Stomach (tissue), 9 donors: Measurements from ENCODE around the gene RCAN2. TPM values are rescaled to one million over a fixed set of nuclear protein-coding genes. Genes with fewer than 3 reads are reported as not detected.
A peak's percentile ranks its signal among the peaks of the same experiment; 100 is the strongest.

ENCODE experiments used
- DNase-seq, 2 donors: peaks; one replicate each; pipeline versions ENCODE4 v3.0.0 to v3.0.0-alpha.2; 2013 to 2019
- H3K27ac ChIP-seq, 5 donors: fragments of 200-600 bp in 4 of 5; sonication (generic) in 4 of 5; one replicate each; pipeline ENCODE4 v1.5.1; 2013 to 2019; ENCODE audit warnings: mild to moderate bottlenecking in 1 of 5, moderate library complexity in 1 of 5
- H3K27me3 ChIP-seq, 3 donors: fragments of 200-600 bp; sonication (generic); one replicate each; pipeline ENCODE4 v1.5.1; 2017 to 2019; ENCODE audit warnings: mixed run types in 1 of 3
- H3K36me3 ChIP-seq, 4 donors: fragments of 200-600 bp; sonication (generic); 1 replicate in 3 of 4; 2 replicates in 1 of 4; pipeline ENCODE4 v1.5.1; 2016 to 2019
- H3K4me1 ChIP-seq, 4 donors: fragments of 200-600 bp; sonication (generic); one replicate each; pipeline ENCODE4 v1.5.1; 2016 to 2019
- H3K4me3 ChIP-seq, 4 donors: fragments of 200-600 bp; sonication (generic) in 3 of 4; one replicate each; pipeline ENCODE4 v1.5.1; 2016 to 2019; ENCODE audit warnings: mild to moderate bottlenecking in 1 of 4
- H3K9me3 ChIP-seq, 4 donors: fragments of 200-600 bp; sonication (generic); one replicate each; pipeline ENCODE4 v1.5.1; 2016 to 2019
- EP300 ChIP-seq: sonication (generic); formaldehyde crosslinking; IDR thresholded peaks from one replicate; pipeline ENCODE4 v1.6.1; 2017; ENCODE audit warnings: antibody characterized with exemption
- POLR2A ChIP-seq, 4 donors: fragments of 450-650 bp; IDR thresholded peaks; one replicate each; pipeline ENCODE4 v1.6.1; 2016; ENCODE audit warnings: antibody characterized with exemption in 4 of 4, control low read depth in 2 of 4, mild to moderate bottlenecking in 1 of 4, moderate library complexity in 1 of 4
- POLR2AphosphoS5 ChIP-seq, 3 donors: sonication (generic); formaldehyde crosslinking; IDR thresholded peaks; one replicate each; pipeline ENCODE4 v1.6.1; 2016; ENCODE audit warnings: antibody characterized with exemption in 3 of 3
- WGBS, 5 donors: extraction: QIAGEN DNeasy Blood & Tissue Kit in 3 of 5; methylation state at CpG; one replicate each; pipeline versions ENCODE4 v1.1.5 to v1.1.7; 2013 to 2018; 5-methylcytosine and 5-hydroxymethylcytosine counted together
- intact Hi-C: fragments of 100-400 bp; cut with DNase I; formaldehyde crosslinking; loops from one replicate; pipeline ENCODE4 v1.15.1; 2023; ENCODE audit warnings: low total_unique reads
- polyA plus RNA-seq, 3 donors: library from polyadenylated mRNA; stranded (reverse); fragments of 200-250 nt; gene quantifications; one replicate each; pipeline ENCODE4 v1.2.3, GENCODE V29; 2013
- total RNA-seq, 5 donors: library from RNA; depleted of rRNA; stranded (reverse); fragments of >200 nt; gene quantifications; one replicate each; pipeline versions ENCODE4 v1.1.0 to v1.2.3, GENCODE V29; 2014 to 2016
- TF ChIP-seq, protein P1 (sequence below), 7 experiments: fragments of 450-650 bp in 4 of 7; fragments of 200-600 bp in 3 of 7; sonication (generic) in 3 of 7; IDR thresholded peaks; one replicate each; pipeline ENCODE4 v1.5.1; 2016 to 2019; ENCODE audit warnings: antibody characterized with exemption in 7 of 7, control low read depth in 2 of 7, mild to moderate bottlenecking in 1 of 7
- donor health status: healthy with polysubstance abuse.
- donor health status: Bipolar disorder and iron deficiency.
- donor health status: healthy.

RCAN2 gene
- total and polyA plus RNA-seq, 8 donors = 7.2 to 69.2 (median 21.4) TPM

DNA sequence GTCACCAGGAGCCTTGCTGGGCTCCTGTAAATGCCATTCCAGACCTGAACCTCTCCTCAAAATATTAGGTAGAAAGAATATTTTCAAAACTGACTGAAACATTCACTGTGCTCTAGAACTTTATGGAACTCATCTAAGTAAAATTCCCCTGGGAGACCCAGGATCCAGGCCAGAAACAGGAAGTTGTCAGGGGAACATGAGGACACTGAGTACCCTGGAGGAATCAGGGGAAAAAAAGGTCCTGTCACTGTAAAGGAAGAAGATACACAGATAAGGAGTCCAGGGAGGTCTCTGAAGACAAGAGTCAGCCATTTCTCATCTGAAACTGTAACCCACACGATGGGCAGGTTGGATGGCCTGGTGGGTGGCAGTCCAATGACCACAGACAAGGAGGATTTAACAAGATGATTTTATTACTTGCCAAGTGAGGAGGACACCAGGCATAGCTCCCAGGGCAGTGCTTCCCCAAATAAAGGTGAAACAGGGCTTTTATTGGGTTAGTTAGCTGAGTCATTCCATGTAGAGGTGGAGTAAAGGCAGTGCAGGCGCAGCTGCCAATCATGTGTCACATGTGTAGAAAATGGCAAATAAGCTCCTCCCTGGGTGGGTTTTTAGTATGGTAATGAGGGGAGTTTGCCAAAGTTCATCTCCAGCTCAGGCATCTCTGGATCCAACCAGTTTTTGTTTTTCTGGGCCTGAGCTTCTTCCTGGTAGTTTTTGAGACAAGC is 138.5 kb downstream of the RCAN2 start:
- 79 to 91% (median 90%) methylated on average over 2 of the region's 2 CpGs for WGBS, 5 donors
- intact Hi-C loops = no loop called here
- Histone ChIP-seq H3K4me1 (peaks cover 0 to 47% (median 9%) of the 10 kb centered on the region in 4 donors), H3K36me3 (no peaks in the 10 kb centered on the region), H3K27me3 (no peaks in the 10 kb centered on the region), H3K4me3 (no peak overlapping the region), H3K9me3 (no peaks in the 10 kb centered on the region), H3K27ac (peak overlapping the region in 3 of 5 donors; percentile 30 to 49 (median 32))
- no peak for DNase-seq
- TF ChIP-seq EP300 = no peak
- TF ChIP-seq, protein P1, sequence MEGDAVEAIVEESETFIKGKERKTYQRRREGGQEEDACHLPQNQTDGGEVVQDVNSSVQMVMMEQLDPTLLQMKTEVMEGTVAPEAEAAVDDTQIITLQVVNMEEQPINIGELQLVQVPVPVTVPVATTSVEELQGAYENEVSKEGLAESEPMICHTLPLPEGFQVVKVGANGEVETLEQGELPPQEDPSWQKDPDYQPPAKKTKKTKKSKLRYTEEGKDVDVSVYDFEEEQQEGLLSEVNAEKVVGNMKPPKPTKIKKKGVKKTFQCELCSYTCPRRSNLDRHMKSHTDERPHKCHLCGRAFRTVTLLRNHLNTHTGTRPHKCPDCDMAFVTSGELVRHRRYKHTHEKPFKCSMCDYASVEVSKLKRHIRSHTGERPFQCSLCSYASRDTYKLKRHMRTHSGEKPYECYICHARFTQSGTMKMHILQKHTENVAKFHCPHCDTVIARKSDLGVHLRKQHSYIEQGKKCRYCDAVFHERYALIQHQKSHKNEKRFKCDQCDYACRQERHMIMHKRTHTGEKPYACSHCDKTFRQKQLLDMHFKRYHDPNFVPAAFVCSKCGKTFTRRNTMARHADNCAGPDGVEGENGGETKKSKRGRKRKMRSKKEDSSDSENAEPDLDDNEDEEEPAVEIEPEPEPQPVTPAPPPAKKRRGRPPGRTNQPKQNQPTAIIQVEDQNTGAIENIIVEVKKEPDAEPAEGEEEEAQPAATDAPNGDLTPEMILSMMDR (IDR thresholded peaks at IDR 0.05) = no peak
- no peak for TF ChIP-seq POLR2AphosphoS5 (IDR thresholded peaks at IDR 0.05)
- no peak for TF ChIP-seq POLR2A (IDR thresholded peaks at IDR 0.05)

DNA sequence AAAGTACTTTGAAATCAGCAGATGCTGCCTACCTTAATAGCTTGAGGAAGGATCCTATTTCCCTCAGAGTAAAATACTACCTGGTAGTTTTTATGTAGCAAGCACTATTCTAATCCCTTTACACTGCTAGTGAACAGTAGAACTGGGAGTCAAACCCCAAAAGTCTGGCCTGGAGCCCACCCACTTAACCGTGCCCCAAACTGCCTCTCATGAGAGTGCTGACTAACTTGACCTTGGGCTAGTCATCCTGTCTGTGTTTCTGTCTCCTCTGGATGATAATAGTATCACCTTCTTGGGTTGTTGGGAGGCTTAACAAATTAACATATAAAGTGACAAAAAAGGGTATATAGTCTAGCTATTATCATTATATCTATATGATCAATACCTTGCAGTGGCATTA is 140.5 kb downstream of the RCAN2 start:
- H3K27ac ChIP-seq = no peak overlapping the region
- no peaks in the 10 kb centered on the region for H3K36me3 ChIP-seq
- H3K4me3 ChIP-seq = no peak overlapping the region
- no peaks in the 10 kb centered on the region for H3K27me3 ChIP-seq
- H3K4me1 ChIP-seq = peaks cover 0 to 33% (median 7%) of the 10 kb centered on the region in 4 donors
- DNase-seq = no peak
- WGBS, 5 donors = 38 to 79% (median 69%) methylated on average over 1 of the region's 1 CpG
- no peaks in the 10 kb centered on the region for H3K9me3 ChIP-seq
- intact Hi-C loops = no loop called here
- TF ChIP-seq, protein P1 (IDR thresholded peaks at IDR 0.05) = no peak
- no peak for TF ChIP-seq POLR2AphosphoS5 (IDR thresholded peaks at IDR 0.05)
- no peak for TF ChIP-seq EP300
- TF ChIP-seq POLR2A (IDR thresholded peaks at IDR 0.05) = no peak

DNA sequence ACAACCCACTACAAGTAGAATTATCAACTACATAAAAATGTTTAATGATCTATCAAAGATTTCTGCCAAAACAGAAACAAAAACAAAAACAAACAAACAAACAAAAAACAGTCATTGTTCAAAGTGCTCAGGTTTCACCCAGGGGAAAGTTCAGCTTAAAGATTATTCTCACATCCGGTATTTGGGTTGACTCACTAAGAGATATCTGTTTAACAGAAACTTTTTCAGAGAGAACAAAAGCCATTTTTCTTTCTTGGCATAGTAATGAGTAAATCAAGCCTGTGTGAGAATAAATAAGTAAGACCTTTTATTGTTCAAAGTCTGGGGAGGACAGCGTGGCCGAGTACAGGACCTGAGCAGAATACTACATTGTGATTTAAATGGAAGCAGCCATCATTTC is 143.6 kb downstream of the RCAN2 start:
- no peaks in the 10 kb centered on the region for H3K27me3 ChIP-seq
- WGBS, 5 donors = 33 to 59% (median 48%) methylated on average over 3 of the region's 3 CpGs
- peaks cover 0 to 15% (median 0%) of the 10 kb centered on the region in 4 donors for H3K4me1 ChIP-seq
- DNase-seq = no peak
- H3K27ac ChIP-seq = no peak overlapping the region
- no peak overlapping the region for H3K4me3 ChIP-seq
- intact Hi-C loops = no loop called here
- TF ChIP-seq EP300 = no peak
- TF ChIP-seq POLR2AphosphoS5 (IDR thresholded peaks at IDR 0.05) = no peak
- TF ChIP-seq POLR2A (IDR thresholded peaks at IDR 0.05) = no peak
- TF ChIP-seq, protein P1 (IDR thresholded peaks at IDR 0.05) = no peak
- H3K9me3 ChIP-seq = no peaks in the 10 kb centered on the region
- no peaks in the 10 kb centered on the region for H3K36me3 ChIP-seq

DNA sequence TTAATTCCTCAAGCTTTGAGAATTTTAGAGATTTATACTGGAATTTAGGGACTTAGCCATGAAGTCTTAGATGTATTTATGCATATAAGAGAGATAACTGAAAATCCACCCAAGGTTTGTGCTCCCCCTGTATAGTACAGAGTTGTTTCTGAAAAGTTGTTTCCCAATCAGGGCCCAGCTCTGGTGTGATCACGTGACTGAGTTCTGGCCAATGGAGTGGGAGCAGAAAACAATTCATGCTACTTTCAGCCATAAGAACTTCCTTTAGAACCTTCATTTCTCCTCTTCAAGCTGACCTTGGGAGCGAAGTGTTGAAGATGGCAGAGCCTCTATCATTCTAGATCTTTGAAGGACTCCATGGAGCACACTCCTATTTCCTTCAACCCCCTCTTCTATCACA is 151.0 kb downstream of the RCAN2 start:
- no peak for DNase-seq
- H3K4me3 ChIP-seq = no peak overlapping the region
- no peaks in the 10 kb centered on the region for H3K9me3 ChIP-seq
- no peaks in the 10 kb centered on the region for H3K36me3 ChIP-seq
- no peaks in the 10 kb centered on the region for H3K4me1 ChIP-seq
- H3K27me3 ChIP-seq = no peaks in the 10 kb centered on the region
- intact Hi-C loops = no loop called here
- WGBS, 5 donors = 87 to 94% (median 90%) methylated on average over 2 of the region's 2 CpGs
- TF ChIP-seq, protein P1 (IDR thresholded peaks at IDR 0.05) = no peak
- TF ChIP-seq POLR2A (IDR thresholded peaks at IDR 0.05) = no peak
- no peak for TF ChIP-seq EP300
- TF ChIP-seq POLR2AphosphoS5 (IDR thresholded peaks at IDR 0.05) = no peak
- H3K27ac ChIP-seq = no peak overlapping the region
